GM12872 (cell line): Measurements from ENCODE around the gene TNIK.

Source experiments
- TF ChIP-seq, protein P1 (sequence below): IDR thresholded peaks from 3 replicates; pipeline ENCODE4 v1.5.1; 2011; ENCODE audit warnings: low read depth, mild to moderate bottlenecking, low read length, moderate library complexity; ENCODE audit not compliant: insufficient read depth

TNIK gene

DNA sequence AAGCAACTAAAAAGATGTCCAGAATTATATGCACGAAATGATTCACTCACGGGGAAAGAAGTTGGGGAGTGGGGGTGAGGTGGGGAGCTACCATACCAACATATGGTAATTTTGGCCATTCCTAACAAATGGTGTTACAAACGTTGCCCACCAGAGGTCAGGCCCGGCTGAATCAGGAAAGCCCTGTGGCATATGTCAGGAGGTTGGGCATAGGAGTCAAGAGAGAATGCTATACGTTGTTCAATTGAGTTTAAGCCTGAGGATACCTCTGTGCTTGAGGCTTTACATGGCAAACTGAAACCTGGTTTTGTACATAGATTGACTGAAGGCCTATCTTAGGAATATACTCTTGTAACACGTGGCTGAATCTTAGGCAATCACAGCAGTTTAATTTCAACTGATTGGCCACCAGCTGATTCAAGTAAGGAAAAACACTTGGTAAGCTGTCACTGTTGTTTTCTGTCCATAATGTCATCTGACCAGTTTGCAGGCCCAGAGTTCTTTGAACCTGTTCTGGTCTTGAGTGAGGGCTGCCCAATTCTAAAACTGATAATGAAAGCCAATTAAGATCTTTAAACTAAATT is 410.3 kb downstream of the TNIK start:
- TF ChIP-seq, protein P1, sequence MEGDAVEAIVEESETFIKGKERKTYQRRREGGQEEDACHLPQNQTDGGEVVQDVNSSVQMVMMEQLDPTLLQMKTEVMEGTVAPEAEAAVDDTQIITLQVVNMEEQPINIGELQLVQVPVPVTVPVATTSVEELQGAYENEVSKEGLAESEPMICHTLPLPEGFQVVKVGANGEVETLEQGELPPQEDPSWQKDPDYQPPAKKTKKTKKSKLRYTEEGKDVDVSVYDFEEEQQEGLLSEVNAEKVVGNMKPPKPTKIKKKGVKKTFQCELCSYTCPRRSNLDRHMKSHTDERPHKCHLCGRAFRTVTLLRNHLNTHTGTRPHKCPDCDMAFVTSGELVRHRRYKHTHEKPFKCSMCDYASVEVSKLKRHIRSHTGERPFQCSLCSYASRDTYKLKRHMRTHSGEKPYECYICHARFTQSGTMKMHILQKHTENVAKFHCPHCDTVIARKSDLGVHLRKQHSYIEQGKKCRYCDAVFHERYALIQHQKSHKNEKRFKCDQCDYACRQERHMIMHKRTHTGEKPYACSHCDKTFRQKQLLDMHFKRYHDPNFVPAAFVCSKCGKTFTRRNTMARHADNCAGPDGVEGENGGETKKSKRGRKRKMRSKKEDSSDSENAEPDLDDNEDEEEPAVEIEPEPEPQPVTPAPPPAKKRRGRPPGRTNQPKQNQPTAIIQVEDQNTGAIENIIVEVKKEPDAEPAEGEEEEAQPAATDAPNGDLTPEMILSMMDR, result peak; percentile 79

DNA sequence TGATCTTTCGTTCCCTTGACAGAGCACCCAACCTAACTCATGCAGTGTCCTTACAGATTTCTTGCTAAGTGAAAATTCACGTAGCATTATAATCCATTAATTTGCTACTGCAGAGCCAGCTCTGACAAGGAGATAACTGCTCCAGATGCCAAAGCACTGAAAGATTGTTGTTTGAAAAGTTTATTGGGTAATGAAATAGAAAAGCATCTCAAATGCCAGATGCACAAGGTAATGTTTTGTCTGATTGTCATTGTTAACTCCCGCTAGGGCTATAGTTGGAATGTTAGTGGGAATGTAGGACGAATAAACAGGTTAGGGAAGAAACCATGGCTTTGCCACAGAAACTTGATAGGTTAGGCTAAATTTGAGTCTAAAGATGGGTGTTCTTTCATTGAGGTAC is 413.4 kb downstream of the TNIK start:
- TF ChIP-seq, protein P1, result no peak

DNA sequence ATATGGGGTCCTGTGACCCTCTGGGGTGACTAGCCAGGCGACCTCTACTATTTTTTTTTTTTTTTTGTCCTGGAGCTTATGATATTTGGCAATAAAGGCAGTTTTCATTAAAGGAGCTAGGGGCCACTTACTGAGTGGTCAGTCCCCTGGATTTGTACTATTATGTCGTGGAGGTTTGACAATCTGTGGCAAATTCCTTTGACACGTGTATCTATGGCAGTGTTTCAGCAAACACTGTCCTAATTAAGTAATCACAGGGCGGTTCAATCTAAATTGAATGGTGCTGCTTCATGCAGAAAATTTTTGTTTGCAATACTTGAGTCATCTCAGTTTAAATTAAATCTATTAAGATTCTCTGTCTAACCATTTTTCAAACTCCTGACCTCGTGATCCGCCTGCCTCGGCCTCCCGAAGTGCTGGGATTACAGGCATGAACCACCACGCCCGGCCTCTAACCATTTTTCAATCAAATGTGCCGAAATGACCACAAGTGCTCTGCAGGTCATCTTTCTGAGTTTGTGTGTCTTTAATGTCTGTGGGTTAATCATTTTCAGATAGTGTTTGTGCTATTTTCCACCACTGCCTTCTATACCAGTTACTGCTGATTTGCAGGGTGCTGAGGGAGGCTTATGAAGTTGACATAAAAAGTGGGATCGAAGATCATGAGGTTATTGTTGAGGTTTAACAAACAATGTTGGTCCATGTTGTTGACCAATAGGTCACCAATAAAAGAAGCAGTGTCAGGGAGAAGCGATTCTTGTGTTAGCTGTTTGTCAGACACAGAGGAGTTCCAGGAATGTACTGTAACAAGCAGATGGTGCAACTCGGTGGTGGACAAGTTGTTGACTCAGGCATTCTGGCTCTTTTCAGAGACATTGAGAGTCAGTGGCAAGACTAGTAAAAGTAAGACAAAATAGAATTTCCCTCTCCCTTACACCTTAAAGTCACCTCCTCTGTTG is 415.1 kb downstream of the TNIK start:
- TF ChIP-seq, protein P1, result no peak

DNA sequence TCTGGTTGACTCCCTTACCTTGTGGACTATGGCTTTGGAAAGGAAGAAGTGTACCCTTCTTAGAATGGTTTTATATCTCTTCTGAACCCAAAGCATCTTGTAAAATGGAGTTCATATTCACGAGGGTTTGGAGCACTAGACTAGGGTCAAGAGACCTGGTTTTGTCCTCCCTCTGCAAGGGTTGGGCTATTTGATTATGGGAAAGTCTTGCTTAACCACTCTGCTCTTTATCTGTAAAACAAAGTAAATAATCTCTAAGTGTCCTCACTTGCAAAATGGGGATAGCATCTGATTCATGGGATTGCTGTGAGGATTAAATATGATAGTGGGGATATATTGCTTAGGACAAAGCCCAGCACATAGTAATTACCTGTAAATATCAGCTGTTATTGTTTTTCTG is 415.8 kb downstream of the TNIK start:
- TF ChIP-seq, protein P1, result no peak

DNA sequence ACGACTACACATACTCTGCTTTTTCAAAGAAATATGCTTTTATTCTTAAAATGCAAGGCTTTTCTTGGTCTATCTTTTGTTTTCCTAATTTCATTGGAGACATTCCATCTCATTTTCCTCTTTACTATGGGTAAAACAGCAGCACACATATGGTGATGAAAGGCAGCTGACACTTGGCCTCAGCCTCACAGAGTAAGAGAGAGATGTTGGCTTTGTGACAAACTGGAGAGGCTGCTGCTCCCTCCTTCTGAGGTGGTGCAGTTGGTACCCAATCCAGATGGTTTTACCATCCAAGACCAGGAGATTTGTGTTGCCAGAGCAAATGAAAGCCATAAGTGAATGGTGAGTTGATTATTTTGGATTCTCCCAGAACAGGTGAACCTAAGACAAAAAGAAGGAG is 420.5 kb downstream of the TNIK start:
- TF ChIP-seq, protein P1, result no peak

DNA sequence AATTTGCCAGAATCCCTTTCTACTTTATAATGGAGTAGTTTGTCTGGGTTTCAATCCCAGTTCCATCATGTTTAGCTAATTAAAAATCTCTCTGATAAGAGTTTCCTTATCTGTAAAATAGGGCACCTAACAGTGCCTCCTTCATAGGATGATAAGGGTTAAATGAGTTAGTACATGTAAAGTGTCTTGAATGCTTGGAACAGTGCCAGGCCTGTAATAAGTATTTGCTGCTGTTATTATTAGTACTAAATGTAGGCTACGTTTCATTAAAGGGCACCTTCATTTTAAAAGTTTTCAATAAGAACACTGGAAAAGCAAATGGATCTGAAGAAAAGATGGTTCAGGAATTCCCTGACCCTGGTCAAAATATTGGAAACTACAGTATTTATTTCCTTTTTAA is 421.9 kb downstream of the TNIK start:
- TF ChIP-seq, protein P1, result no peak

DNA sequence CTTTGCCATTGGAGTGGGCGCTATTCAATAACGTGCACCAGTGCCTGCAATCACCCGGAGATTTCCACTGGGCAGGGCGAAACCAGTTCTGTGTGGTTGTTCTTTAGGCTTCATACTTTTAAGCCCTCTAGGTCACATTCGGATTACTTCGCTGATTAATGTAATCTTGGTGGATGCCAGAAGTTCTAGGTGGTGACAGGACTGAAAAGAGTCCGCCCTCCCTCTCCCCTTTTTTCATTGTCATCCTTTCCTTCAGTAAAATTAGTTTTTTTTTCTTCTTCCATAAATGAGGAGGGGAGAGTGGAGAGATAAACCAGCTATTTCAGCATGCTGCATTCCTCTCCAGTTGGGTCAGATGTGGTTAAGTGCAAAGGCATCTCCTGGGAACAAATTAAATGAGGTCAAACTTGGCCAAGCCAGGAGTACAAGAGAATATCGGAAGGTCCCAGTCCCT is 431.4 kb downstream of the TNIK start:
- TF ChIP-seq, protein P1, result no peak
